A673 (cell line): Measurements from ENCODE around the gene ZBTB25.

Experiments used
- EZH2 ChIP-seq: fragments of 200-600 bp; sonication (generic); IDR thresholded peaks from 2 replicates; pipeline ENCODE4 v1.6.1; 2017; ENCODE audit warnings: borderline replicate concordance, low read depth, mild to moderate bottlenecking, mixed read lengths, antibody characterized with exemption, low read length; ENCODE audit not compliant: poor library complexity, severe bottlenecking
- TF ChIP-seq, protein P1 (sequence below): fragments of 300-800, 200-600 bp; sonication (generic); conservative IDR thresholded peaks from 2 replicates; pipeline ENCODE4 v1.5.1; 2017; ENCODE audit warnings: low read depth, mild to moderate bottlenecking, antibody characterized with exemption, low read length, moderate library complexity, mixed read lengths

DNA sequence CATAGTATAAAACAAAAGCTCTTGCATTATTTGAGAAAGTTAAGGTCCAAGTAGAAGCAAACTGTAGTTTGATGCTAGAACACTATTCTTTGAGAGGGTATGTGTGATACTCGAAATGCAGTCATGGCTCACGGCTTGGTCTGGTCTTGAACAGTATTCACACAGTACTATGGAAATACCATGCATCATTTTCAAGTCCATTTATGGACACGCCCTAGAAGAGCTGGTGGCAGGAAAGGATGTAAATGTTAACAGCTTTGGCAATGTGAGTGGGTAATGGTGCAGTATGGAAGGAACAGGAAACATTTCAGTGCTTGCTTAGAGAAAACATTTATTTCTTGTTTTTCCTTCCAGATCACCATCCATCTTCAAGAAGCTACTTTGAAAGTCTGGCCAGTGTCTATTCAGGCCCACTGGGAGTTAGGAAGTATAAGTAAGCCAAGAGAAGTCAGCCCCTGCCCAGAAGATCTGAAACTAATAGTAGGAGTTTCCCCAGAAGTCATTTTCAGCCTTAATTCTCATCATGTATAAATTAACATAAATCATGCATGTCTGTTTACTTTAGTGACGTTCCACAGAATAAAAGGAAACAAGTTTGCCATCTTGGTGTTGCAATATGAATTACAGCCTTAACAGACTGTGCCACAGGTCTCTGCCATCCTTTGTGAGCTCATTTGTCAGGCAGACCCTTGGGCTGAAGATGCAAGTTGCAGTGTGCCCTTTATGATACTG, 44.1 kb downstream of the ZBTB25 start:
- TF ChIP-seq, protein P1, sequence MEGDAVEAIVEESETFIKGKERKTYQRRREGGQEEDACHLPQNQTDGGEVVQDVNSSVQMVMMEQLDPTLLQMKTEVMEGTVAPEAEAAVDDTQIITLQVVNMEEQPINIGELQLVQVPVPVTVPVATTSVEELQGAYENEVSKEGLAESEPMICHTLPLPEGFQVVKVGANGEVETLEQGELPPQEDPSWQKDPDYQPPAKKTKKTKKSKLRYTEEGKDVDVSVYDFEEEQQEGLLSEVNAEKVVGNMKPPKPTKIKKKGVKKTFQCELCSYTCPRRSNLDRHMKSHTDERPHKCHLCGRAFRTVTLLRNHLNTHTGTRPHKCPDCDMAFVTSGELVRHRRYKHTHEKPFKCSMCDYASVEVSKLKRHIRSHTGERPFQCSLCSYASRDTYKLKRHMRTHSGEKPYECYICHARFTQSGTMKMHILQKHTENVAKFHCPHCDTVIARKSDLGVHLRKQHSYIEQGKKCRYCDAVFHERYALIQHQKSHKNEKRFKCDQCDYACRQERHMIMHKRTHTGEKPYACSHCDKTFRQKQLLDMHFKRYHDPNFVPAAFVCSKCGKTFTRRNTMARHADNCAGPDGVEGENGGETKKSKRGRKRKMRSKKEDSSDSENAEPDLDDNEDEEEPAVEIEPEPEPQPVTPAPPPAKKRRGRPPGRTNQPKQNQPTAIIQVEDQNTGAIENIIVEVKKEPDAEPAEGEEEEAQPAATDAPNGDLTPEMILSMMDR: no peak
- no peak for TF ChIP-seq EZH2
